Ovary (tissue), 9 donors: ENCODE data around the gene MCCD1. TPM values are rescaled to one million over a fixed set of nuclear protein-coding genes. Genes with fewer than 3 reads are reported as not detected.
"Not testable (repeated sequence)": the region's sequence is repeated elsewhere in the genome, so short reads cannot be mapped to it uniquely, and the experiment has no call there.

Source experiments
- DNase-seq, 5 donors: peaks; one replicate each; pipeline ENCODE4 v3.0.0-alpha.2; 2019 to 2020
- H3K27ac ChIP-seq, 2 donors: fragments of 200-600 bp; one replicate each; pipeline versions ENCODE4 v1.5.1 to v1.8.0; 2019 to 2022
- H3K27me3 ChIP-seq: fragments of 200-600 bp; one replicate; pipeline ENCODE4 v1.8.0; 2022
- H3K36me3 ChIP-seq: fragments of 200-600 bp; sonication (generic); one replicate; pipeline ENCODE4 v1.5.1; 2019
- H3K4me1 ChIP-seq: one replicate; pipeline ENCODE4 v1.8.1; 2013; ENCODE audit warnings: mild to moderate bottlenecking, moderate library complexity; ENCODE audit not compliant: insufficient read depth
- H3K4me3 ChIP-seq: fragments of 200-600 bp; sonication (generic); one replicate; pipeline ENCODE4 v1.5.1; 2017
- H3K9me3 ChIP-seq, 2 donors: fragments of 200-600 bp in 1 of 2; sonication (generic) in 1 of 2; one replicate each; pipeline versions ENCODE4 v1.5.1 to v1.8.1; 2013 to 2019; ENCODE audit warnings: mild to moderate bottlenecking in 1 of 2, moderate library complexity in 1 of 2
- CTCF ChIP-seq, 3 donors: fragments of 450-650 bp in 2 of 3; fragments of 200-600 bp in 1 of 3; IDR thresholded peaks; one replicate each; pipeline versions ENCODE4 v1.5.1 to v1.8.0; 2016 to 2022; ENCODE audit warnings: antibody characterized with exemption in 3 of 3, mild to moderate bottlenecking in 1 of 3
- EP300 ChIP-seq: sonication (generic); formaldehyde crosslinking; IDR thresholded peaks from one replicate; pipeline ENCODE4 v1.6.1; 2017; ENCODE audit warnings: antibody characterized with exemption
- POLR2A ChIP-seq: fragments of 450-650 bp; IDR thresholded peaks from one replicate; pipeline ENCODE4 v1.6.1; 2017; ENCODE audit warnings: antibody characterized with exemption, mild to moderate bottlenecking, moderate library complexity
- WGBS, 3 donors: extraction: QIAGEN DNeasy Blood & Tissue Kit in 1 of 3; methylation state at CpG; one replicate each; pipeline versions ENCODE4 v1.1.5 to v1.1.7; 2013 to 2017; 5-methylcytosine and 5-hydroxymethylcytosine counted together
- intact Hi-C, 4 donors: fragments of 100-400 bp; cut with DNase I; formaldehyde crosslinking; loops; one replicate each; pipeline versions ENCODE4 v1.11.0 to v1.15.1; 2022 to 2023
- polyA plus RNA-seq, 2 donors: library from polyadenylated mRNA; stranded (reverse); fragments of 200-250 nt in 1 of 2; fragments of 350-450 nt in 1 of 2; fragmentation: Illumina TruSeq in 1 of 2; extraction: RNeasy Lipid Tissue Mini Kit (QIAGEN cat#74804) in 1 of 2; gene quantifications; one replicate each; pipeline ENCODE4 v1.2.3, GENCODE V29; 2013 to 2014
- total RNA-seq, 7 donors: library from RNA; depleted of rRNA in 2 of 7; stranded (reverse); fragments of >200 nt in 2 of 7; fragmentation: NEBNext Ultra II Directional in 3 of 7; extraction: Animal tissue kit (Norgen Biotek cat#: 25700) in 3 of 7; gene quantifications; one replicate each; pipeline versions ENCODE4 v1.1.0 to v1.2.4, GENCODE V29; 2016 to 2023
- donor health status: DM: no; HTN: no; CAD: no; lungs with moderate emphysema.
- donor health status: DM: no; HTN: no; CAD: no.
- donor health status: Bipolar disorder and iron deficiency.
- donor health status: DM: yes; HTN: yes; CAD: no.
- donor health status: DM: no; HTN: no; CAD: no.
- donor health status: DM: yes; HTN: yes; CAD: no.

Gene MCCD1
- total and polyA plus RNA-seq, 9 donors: not detected

GRCh38 chr6:31483392-31483791, 45.4 kb upstream of the MCCD1 start:
- Histone ChIP-seq H3K9me3 (no peaks in the 10 kb centered on the region), H3K27me3 (no peaks in the 10 kb centered on the region), H3K4me3 (no peak overlapping the region), H3K36me3 (no peaks in the 10 kb centered on the region), H3K4me1 (no peaks in the 10 kb centered on the region), H3K27ac (no peak overlapping the region)
- intact Hi-C loops: no loop called here
- WGBS, 3 donors: 49 to 67% (median 59%) methylated on average over 2 of the region's 2 CpGs
- DNase-seq: no peak
- TF ChIP-seq CTCF (IDR thresholded peaks at IDR 0.05) (no peak), POLR2A (no peak), EP300 (no peak)

GRCh38 chr6:31485055-31485454, 43.7 kb upstream of the MCCD1 start:
- intact Hi-C loops: no loop called here
- Histone ChIP-seq H3K4me3 (no peak overlapping the region), H3K9me3 (no peaks in the 10 kb centered on the region), H3K4me1 (no peaks in the 10 kb centered on the region), H3K27me3 (no peaks in the 10 kb centered on the region), H3K36me3 (no peaks in the 10 kb centered on the region), H3K27ac (no peak overlapping the region)
- TF ChIP-seq EP300 (no peak), CTCF (IDR thresholded peaks at IDR 0.05) (no peak), POLR2A (no peak)
- DNase-seq: no peak
- whole genome bisulfite sequencing, 3 donors: 53 to 92% (median 84%) methylated on average over 1 of the region's 1 CpG

GRCh38 chr6:31486065-31486837, 42.5 kb upstream of the MCCD1 start:
- DNase-seq, H3K27ac ChIP-seq, H3K9me3 ChIP-seq, H3K27me3 ChIP-seq, H3K36me3 ChIP-seq, H3K4me3 ChIP-seq, intact Hi-C loops, H3K4me1 ChIP-seq: not testable (repeated sequence)
- 11 to 14% methylated on average over 2 of the region's 9 CpGs; no CpG with 5 or more reads in 1 of the 3 donors for WGBS, 3 donors

GRCh38 chr6:31487674-31488073, 41.1 kb upstream of the MCCD1 start:
- intact Hi-C loops, H3K9me3 ChIP-seq, H3K4me1 ChIP-seq, DNase-seq, H3K27ac ChIP-seq, H3K4me3 ChIP-seq, H3K36me3 ChIP-seq, H3K27me3 ChIP-seq: not testable (repeated sequence)
- WGBS, 3 donors: 77 to 81% (median 78%) methylated on average over 6 of the region's 6 CpGs

GRCh38 chr6:31489086-31489485, 39.7 kb upstream of the MCCD1 start:
- TF ChIP-seq CTCF (IDR thresholded peaks at IDR 0.05) (no peak), POLR2A (no peak), EP300 (no peak)
- Histone ChIP-seq H3K4me3 (no peak overlapping the region), H3K9me3 (no peaks in the 10 kb centered on the region), H3K4me1 (no peaks in the 10 kb centered on the region), H3K27ac (no peak overlapping the region), H3K36me3 (no peaks in the 10 kb centered on the region), H3K27me3 (no peaks in the 10 kb centered on the region)
- WGBS, 3 donors: 62 to 75% (median 64%) methylated on average over 4 of the region's 4 CpGs
- DNase-seq: no peak
- intact Hi-C loops: no loop called here
